ENCODE data around the gene ZIK1. TPM values are rescaled to one million over a fixed set of nuclear protein-coding genes. Genes with fewer than 3 reads are reported as not detected.

The ZIK1 gene
- total RNA-seq, 1 donor from 2014 or later, result 12.9 TPM

- peaks cover 24% of the 10 kb centered on the region for H3K9me3 Mint-ChIP-seq (ENCODE audit: low read depth)
- no peak for DNase-seq (ENCODE audit: low spot score, unreplicated experiment)
- TF ChIP-seq CTCF (IDR thresholded peaks at IDR 0.05; ENCODE audit: unreplicated experiment), result no peak
- H3K27me3 Mint-ChIP-seq, result no peaks in the 10 kb centered on the region
- H3K36me3 Mint-ChIP-seq (ENCODE audit: insufficient read depth), result peaks cover 43% of the 10 kb centered on the region
- no peak overlapping the region for H3K27ac Mint-ChIP-seq
- H3K4me1 Mint-ChIP-seq (ENCODE audit: low read depth), result peaks cover 7% of the 10 kb centered on the region
- no peak overlapping the region for H3K4me3 Mint-ChIP-seq (ENCODE audit: low read depth)
Observed at GRCh38 chr19:57611113-57611512, 27.2 kb downstream of the ZIK1 start.

DNA sequence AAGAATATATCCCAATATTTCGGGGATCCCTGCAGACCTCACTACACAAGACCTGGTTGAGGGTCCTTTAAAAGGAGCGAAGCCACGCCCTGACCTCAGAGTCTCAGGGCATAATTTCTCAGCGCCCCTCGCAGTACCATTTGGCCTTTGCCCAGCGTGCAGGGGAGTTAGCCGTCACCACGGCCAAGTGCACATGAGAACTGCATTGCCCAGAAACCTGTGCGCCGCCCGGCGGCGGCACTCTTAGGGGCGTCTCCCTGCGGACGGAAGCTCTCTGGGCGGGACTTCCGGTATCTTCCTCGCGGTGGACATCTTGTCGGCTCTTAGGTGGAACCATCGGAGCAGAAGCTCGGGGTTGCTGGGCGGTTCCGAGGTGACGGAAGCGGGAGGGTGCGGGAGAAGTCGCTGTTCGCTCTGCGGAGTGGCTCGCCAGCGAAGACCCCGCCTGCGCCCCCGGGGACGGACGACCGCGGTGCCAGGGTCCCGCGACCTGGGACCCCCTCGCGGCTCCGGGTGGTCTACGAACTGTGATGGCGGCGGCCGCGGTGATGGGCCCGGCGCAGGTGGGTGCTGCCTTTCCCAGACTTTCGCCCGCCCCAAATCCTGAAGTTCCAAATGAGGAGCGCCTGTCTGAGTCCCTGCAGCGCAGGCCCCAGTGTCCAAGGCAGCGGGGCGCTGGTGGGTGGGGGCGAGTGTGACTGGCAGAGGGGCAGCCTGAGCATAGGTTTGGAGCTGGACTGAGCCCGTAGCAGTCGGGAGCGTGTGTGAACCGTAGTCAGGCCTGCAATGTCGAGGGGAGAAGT lies 30.2 kb downstream of the ZIK1 start, which contains the start of gene ZNF134:
TSS of gene ZNF134 (plus strand) at position 302 of the 803 bp plus-strand sequence. CDS start 5,227 bp downstream, outside the sequence.
- peak within 1 kb of the TSS; percentile 95 for H3K4me3 Mint-ChIP-seq (ENCODE audit: low read depth)
- H3K36me3 Mint-ChIP-seq (ENCODE audit: insufficient read depth), result peaks cover 51% of the 10 kb centered on the region
- peak; percentile 75 for DNase-seq (ENCODE audit: low spot score, unreplicated experiment)
- peaks cover 7% of the 10 kb centered on the region for H3K4me1 Mint-ChIP-seq (ENCODE audit: low read depth)
- H3K27me3 Mint-ChIP-seq, result no peaks in the 10 kb centered on the region
- peak; percentile 8 for TF ChIP-seq CTCF (IDR thresholded peaks at IDR 0.05; ENCODE audit: unreplicated experiment)
- peaks cover 39% of the 10 kb centered on the region for H3K9me3 Mint-ChIP-seq (ENCODE audit: low read depth)
- peak within 1 kb of the TSS; percentile 98 for H3K27ac Mint-ChIP-seq

DNA sequence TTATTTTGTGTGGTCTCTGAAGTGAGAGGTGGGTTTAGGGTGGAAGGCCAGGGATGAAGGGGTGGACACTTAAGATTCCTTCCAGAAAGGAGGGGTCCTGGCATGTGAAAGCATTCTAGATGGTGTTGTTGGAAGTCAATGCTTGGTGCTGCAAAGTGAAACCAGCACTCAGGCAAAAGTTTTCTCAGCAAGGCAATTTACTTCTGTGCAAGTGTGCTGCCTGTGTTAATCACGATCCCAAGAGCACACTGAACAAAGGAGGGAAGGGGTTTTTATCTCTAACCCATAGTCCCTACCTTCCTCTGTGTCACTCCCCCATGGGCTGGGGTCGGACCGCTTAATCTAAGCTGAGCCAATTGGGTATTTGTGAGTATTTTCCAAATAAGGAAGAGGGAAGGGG lies 31.4 kb downstream of the ZIK1 start:
- peaks cover 63% of the 10 kb centered on the region for H3K36me3 Mint-ChIP-seq (ENCODE audit: insufficient read depth)
- peak overlapping the region; percentile 95 for H3K4me3 Mint-ChIP-seq (ENCODE audit: low read depth)
- peaks cover 51% of the 10 kb centered on the region for H3K9me3 Mint-ChIP-seq (ENCODE audit: low read depth)
- no peak for TF ChIP-seq CTCF (IDR thresholded peaks at IDR 0.05; ENCODE audit: unreplicated experiment)
- peak overlapping the region; percentile 98 for H3K27ac Mint-ChIP-seq
- no peaks in the 10 kb centered on the region for H3K27me3 Mint-ChIP-seq
- no peak for DNase-seq (ENCODE audit: low spot score, unreplicated experiment)
- peaks cover 7% of the 10 kb centered on the region for H3K4me1 Mint-ChIP-seq (ENCODE audit: low read depth)

DNA sequence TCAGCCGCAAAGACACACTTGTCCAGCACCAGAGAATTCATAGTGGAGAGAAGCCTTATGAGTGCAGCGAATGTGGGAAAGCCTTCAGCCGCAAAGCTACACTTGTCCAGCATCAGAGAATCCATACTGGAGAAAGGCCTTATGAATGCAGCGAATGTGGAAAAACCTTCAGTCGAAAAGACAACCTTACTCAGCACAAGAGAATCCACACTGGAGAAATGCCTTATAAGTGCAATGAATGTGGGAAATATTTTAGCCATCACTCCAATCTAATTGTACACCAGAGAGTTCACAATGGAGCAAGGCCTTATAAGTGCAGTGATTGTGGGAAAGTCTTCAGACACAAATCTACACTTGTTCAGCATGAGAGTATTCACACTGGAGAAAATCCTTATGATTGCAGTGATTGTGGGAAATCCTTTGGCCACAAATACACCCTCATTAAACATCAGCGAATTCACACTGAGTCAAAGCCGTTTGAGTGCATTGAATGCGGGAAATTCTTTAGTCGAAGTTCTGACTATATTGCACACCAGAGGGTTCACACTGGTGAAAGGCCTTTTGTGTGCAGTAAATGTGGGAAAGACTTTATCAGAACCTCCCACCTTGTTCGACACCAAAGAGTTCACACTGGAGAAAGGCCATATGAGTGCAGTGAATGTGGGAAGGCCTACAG lies 36.9 kb downstream of the ZIK1 start:
- H3K27me3 Mint-ChIP-seq, result no peaks in the 10 kb centered on the region
- H3K9me3 Mint-ChIP-seq (ENCODE audit: low read depth), result peaks cover 70% of the 10 kb centered on the region
- H3K4me3 Mint-ChIP-seq (ENCODE audit: low read depth), result no peak overlapping the region
- no peak for TF ChIP-seq CTCF (IDR thresholded peaks at IDR 0.05; ENCODE audit: unreplicated experiment)
- H3K36me3 Mint-ChIP-seq (ENCODE audit: insufficient read depth), result peaks cover 96% of the 10 kb centered on the region
- H3K27ac Mint-ChIP-seq, result peak overlapping the region; percentile 88
- H3K4me1 Mint-ChIP-seq (ENCODE audit: low read depth), result no peaks in the 10 kb centered on the region
- DNase-seq (ENCODE audit: low spot score, unreplicated experiment), result no peak

- no peaks in the 10 kb centered on the region for H3K27me3 Mint-ChIP-seq
- peak overlapping the region; percentile 33 for H3K27ac Mint-ChIP-seq
- peaks cover 59% of the 10 kb centered on the region for H3K9me3 Mint-ChIP-seq (ENCODE audit: low read depth)
- peaks cover 82% of the 10 kb centered on the region for H3K36me3 Mint-ChIP-seq (ENCODE audit: insufficient read depth)
- no peak overlapping the region for H3K4me3 Mint-ChIP-seq (ENCODE audit: low read depth)
- H3K4me1 Mint-ChIP-seq (ENCODE audit: low read depth), result no peaks in the 10 kb centered on the region
- DNase-seq (ENCODE audit: low spot score, unreplicated experiment), result no peak
- TF ChIP-seq CTCF (IDR thresholded peaks at IDR 0.05; ENCODE audit: unreplicated experiment), result no peak
Observed at GRCh38 chr19:57623091-57623490, 39.1 kb downstream of the ZIK1 start.
